ENCODE results near the gene RALY.

- TF ChIP-seq CTCF (IDR thresholded peaks at IDR 0.05), result no peak
- TF ChIP-seq POLR2A (IDR thresholded peaks at IDR 0.05), result no peak
Observed at GRCh38 chr20:34122274-34122980, 128.7 kb downstream of the RALY start.

Data from uterus (tissue), 2 donors.